ENCODE results near the gene SMYD3.

DNA sequence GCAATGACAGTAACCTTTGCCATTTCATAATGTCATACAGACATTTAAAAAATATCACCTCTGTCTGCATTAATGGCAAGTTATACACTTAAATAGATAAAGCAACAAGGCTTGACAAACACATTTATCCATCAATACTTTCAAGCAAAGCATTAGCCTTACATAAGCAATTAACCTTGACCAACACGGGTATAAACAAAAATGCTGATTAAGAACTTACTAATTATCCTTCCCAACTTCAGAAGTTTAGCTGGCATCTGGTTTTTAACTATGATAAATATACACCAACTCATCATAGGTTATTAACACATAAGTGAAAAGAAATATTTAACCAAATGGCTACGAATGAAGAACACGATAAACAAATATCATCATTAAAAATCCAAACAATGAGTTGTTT is 188.5 kb downstream of the SMYD3 start:
- no peak for TF ChIP-seq RAD21 (CRISPR knock-in tag; conservative IDR thresholded peaks at IDR 0.05 in 1 of 2, IDR thresholded peaks at IDR 0.05 in 1 of 2)
- no peak for TF ChIP-seq POLR2A (conservative IDR thresholded peaks at IDR 0.05)
- TF ChIP-seq, protein P1, sequence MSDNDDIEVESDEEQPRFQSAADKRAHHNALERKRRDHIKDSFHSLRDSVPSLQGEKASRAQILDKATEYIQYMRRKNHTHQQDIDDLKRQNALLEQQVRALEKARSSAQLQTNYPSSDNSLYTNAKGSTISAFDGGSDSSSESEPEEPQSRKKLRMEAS (CRISPR knock-in tag; IDR thresholded peaks at IDR 0.05): no peak
- TF ChIP-seq KAT8 (IDR thresholded peaks at IDR 0.05; ENCODE audit: low read depth): no peak
- TF ChIP-seq, protein P2, sequence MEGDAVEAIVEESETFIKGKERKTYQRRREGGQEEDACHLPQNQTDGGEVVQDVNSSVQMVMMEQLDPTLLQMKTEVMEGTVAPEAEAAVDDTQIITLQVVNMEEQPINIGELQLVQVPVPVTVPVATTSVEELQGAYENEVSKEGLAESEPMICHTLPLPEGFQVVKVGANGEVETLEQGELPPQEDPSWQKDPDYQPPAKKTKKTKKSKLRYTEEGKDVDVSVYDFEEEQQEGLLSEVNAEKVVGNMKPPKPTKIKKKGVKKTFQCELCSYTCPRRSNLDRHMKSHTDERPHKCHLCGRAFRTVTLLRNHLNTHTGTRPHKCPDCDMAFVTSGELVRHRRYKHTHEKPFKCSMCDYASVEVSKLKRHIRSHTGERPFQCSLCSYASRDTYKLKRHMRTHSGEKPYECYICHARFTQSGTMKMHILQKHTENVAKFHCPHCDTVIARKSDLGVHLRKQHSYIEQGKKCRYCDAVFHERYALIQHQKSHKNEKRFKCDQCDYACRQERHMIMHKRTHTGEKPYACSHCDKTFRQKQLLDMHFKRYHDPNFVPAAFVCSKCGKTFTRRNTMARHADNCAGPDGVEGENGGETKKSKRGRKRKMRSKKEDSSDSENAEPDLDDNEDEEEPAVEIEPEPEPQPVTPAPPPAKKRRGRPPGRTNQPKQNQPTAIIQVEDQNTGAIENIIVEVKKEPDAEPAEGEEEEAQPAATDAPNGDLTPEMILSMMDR (IDR thresholded peaks at IDR 0.05 in 2 of 3, conservative IDR thresholded peaks at IDR 0.05 in 1 of 3; ENCODE audit: insufficient read depth in 2 of 3, low read depth in 1 of 3, low read length in 3 of 3): no peak
- no peak for TF ChIP-seq EHMT2 (IDR thresholded peaks at IDR 0.05)

All from K562 (cell line).